Fibroblast of pulmonary artery (primary cell): ENCODE measurements around the gene HDAC9.

ENCODE experiments used
- DNase-seq: peaks from one replicate; pipeline ENCODE4 v3.0.0-alpha.2; 2010; ENCODE audit warnings: low read depth
- H3K4me3 ChIP-seq: replicated peaks from 2 replicates; pipeline ENCODE4 v1.5.1; 2011; ENCODE audit warnings: low read depth, mild to moderate bottlenecking, control low read depth, low read length, moderate library complexity
- TF ChIP-seq, protein P1 (sequence below): IDR thresholded peaks from 2 replicates; pipeline ENCODE4 v1.5.1; 2011; ENCODE audit warnings: mild to moderate bottlenecking, control low read depth, low read length, inconsistent platforms; ENCODE audit errors: missing control alignments

The HDAC9 gene

DNA sequence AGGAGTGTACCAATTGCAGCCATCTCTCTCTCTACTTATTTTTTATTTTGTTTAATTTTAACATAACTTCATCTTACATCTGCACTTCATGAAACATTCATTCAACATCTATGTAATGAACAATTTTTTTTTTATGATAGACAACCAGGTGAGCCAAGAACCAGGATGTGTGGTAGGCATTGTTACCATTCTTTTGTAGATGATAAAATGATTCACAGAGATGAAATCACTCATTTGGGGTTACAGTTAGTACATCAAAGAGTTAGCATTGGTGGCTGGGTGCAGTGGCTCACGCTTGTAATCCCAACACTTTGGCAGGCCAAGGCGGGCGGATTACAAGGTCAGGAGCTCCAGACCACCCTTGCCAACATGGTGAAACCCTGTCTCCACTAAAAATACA is 127.8 kb downstream of the HDAC9 start:
- H3K4me3 ChIP-seq: no peak overlapping the region
- DNase-seq: no peak
- TF ChIP-seq, protein P1, sequence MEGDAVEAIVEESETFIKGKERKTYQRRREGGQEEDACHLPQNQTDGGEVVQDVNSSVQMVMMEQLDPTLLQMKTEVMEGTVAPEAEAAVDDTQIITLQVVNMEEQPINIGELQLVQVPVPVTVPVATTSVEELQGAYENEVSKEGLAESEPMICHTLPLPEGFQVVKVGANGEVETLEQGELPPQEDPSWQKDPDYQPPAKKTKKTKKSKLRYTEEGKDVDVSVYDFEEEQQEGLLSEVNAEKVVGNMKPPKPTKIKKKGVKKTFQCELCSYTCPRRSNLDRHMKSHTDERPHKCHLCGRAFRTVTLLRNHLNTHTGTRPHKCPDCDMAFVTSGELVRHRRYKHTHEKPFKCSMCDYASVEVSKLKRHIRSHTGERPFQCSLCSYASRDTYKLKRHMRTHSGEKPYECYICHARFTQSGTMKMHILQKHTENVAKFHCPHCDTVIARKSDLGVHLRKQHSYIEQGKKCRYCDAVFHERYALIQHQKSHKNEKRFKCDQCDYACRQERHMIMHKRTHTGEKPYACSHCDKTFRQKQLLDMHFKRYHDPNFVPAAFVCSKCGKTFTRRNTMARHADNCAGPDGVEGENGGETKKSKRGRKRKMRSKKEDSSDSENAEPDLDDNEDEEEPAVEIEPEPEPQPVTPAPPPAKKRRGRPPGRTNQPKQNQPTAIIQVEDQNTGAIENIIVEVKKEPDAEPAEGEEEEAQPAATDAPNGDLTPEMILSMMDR: no peak

DNA sequence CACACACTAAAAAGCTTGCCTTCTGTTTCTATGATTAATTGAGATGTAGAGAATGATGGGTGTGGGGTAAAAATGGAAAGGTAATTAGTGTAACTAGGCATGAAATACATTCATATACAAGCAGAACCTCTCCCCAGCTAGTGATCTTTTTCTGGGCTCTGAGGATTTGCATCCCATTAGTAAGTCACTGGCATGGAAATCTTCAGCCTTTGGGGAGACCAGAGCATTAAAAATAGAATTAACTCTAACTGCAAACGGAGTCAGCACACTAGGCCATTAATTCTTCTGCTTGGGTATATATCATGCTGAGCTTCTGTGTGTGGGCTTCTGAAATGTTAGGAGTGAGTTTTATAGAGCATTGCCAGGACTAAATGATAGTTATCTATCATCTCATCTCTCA is 128.9 kb downstream of the HDAC9 start:
- no peak for DNase-seq
- TF ChIP-seq, protein P1: no peak
- no peak overlapping the region for H3K4me3 ChIP-seq

DNA sequence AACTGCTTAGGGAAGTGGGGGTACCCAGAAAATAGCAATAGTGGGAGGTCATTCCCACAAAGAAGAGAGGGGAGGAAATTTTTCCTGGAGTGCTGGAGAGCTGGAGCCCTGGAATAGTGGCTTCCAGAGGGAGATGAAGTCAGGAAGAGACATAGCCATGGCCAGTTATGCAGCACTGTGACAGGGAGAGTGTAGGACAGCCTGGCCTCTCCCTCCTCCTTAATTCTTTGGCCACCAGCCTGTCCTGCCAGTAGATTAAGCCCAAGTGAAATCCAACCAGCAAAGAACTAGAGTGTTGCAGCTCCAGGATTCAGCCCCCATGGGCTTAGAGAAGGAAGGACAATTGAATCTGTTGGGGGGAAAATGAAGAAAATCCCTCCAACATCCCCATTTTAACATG is 130.5 kb downstream of the HDAC9 start:
- no peak overlapping the region for H3K4me3 ChIP-seq
- TF ChIP-seq, protein P1: no peak
- DNase-seq: no peak

DNA sequence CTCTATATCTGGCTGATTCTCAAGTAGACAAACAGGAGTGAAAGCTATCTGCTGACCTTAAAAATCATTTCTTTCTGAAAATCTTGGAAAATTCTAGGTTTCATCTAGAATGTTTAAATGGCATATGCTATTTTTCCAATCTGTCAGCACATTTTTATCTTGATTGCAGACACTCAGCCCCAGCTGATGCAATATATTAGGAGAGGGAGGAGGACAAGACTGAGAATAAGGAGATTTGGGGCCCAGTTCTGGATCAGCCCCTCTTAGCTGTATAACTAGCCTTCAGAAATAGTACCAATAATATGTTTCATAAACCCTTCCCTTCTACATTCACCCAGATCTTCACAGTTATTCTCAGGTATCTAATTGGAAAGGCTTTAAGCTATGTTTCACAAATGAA is 131.2 kb downstream of the HDAC9 start:
- TF ChIP-seq, protein P1: no peak
- H3K4me3 ChIP-seq: no peak overlapping the region
- no peak for DNase-seq

DNA sequence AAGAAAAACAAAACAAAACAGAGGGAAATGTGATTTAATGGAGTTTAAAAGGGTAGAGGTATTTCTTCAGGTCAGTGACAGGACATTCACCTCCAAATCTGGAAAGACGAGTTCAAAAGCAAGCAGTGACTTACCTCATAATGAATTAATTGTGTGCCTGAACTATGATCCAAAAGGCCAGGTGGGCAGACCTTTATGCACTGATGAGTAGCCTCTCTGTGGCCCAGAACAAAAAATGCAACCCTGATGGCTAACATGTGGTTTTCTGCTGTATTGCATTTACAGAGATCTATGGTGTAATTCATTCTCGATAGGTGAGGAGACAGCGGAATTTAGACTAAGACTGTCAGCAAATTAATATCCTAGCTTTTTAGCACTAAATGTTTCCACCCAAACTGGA is 142.0 kb downstream of the HDAC9 start:
- DNase-seq: no peak
- TF ChIP-seq, protein P1: no peak

DNA sequence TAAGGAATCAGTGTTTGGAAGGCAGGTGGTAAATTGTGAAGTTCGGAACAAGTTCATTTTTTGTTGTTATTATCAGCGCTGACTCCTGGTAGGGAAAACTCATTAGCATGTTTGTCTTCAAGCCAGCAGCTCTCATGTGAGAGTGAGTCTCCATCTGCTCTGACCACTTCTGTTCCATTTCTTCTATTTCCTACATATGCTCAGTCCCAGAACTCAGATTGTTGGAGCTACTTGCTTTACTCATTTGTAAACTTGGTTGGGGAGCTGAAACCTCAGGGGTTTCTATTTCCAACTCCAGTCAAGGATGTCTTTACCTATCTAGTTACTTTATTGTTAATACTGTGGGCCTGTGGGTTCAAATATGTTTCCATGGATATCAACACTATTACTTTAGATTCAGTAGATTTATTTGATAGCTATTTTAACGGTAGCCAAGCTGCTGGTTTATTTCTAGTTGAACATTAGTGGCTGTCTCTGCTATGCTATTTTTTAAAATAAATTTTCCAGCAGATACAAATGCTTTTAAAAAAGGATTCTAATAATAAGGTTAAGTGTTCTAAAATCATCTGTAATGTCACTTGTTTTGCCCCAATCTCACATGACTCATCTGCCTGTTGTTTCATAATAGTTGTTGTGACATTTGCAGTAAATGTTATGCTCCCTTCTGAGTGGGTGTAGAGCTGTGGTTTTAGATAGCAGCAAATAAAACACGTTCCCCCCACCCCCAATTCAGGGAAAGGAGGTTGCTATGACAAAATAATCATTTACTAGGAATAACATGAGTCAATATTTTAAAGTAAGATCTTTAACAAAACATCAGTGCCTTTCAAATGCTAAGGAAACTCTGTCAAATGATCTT is 143.3 kb downstream of the HDAC9 start:
- DNase-seq: peak; percentile 88
- no peak overlapping the region for H3K4me3 ChIP-seq
- TF ChIP-seq, protein P1: no peak

More for the DNA sequence above, 142.0 kb downstream of the HDAC9 start:
- no peak overlapping the region for H3K4me3 ChIP-seq

DNA sequence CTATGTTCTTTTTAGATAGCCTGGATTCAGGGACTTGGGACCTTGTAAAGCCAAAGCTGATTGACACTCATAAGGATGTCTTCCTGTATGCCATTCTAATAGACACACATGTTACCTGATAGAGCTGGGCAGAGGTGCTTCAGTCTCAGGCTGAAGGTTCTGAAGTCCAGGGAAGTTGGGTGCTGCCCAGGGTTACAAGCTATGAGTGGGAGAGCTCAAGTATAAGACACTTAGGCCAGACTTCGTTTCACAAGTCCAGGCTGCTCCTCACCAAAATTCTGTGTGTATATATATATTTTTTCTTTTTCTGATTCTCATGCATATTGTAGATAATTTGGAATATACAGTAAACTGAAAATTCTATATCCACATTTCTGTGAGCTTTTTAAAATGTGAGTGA is 144.2 kb downstream of the HDAC9 start:
- H3K4me3 ChIP-seq: no peak overlapping the region
- TF ChIP-seq, protein P1: no peak
- no peak for DNase-seq
